CD4-positive, alpha-beta T cell treated with Interleukin-12 subunit alpha and Interleukin-12 subunit beta, for 1 hour (primary cell): ENCODE data around the gene DHRS4.
A peak's percentile ranks its signal among the peaks of the same experiment; 100 is the strongest.
"Not testable (repeated sequence)": the region's sequence is repeated elsewhere in the genome, so short reads cannot be mapped to it uniquely, and the experiment has no call there.

Experiments used
- DNase-seq: peaks from one replicate; pipeline ENCODE4 v3.0.0-alpha.2; 2020

The DHRS4 gene

GRCh38 chr14:23988607-23989363 lies 35.2 kb downstream of the DHRS4 start, which contains the start of gene DHRS4L2:
Gene DHRS4L2, plus strand, starts transcription at chr14:23988929. Its CDS starts 19 bp downstream, at chr14:23988948.
- peak; percentile 73 for DNase-seq

DNA sequence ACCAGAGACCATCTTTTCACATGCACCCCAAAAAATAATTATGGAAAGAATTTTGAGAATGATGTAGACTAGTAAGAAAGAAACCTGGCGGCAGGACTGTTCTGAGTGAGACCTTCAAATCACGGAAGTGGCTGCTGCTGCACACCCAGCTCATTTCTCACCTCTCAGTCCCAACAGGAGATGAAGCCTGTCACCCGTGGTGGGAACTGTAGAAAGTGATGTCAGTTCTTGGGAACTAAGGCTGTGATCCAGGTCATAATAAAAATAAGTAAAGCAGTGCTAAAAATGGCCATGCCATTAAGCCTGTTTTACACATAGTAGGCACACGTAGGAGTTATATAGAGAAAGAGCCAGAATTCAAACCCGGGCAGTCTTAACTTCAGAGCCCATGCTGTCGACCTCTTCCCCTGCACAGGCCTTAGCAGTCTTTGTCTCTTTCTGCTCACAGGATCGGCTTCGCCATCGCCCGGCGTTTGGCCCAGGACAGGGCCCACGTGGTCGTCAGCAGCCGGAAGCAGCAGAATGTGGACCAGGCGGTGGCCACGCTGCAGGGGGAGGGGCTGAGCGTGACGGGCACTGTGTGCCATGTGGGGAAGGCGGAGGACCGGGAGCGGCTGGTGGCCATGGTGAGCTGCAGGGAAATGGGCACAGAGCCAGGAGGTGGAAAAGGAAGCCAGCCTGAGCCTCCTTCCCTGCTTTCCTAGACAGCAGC lies 36.3 kb downstream of the DHRS4 start:
- not testable (repeated sequence) for DNase-seq

DNA sequence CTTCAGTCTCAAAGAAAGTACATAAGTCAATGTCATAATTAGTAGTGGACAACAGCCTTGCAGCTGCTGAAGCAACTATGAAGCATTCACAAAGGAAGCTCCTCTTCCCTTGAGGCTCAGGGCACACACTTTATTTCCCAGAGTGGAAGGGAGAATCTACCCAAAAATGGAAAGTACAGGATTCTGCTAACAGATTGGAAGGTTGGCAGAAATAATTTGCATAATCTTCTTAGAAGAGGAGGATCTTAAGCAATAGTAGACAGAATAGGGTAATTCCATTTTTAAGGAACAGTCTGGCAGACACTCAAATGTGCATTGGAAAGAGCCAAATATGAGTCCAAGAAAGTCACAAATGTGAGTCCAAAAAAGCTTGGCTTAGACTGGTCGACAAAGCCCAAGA lies 37.4 kb downstream of the DHRS4 start:
- DNase-seq: not testable (repeated sequence)

DNA sequence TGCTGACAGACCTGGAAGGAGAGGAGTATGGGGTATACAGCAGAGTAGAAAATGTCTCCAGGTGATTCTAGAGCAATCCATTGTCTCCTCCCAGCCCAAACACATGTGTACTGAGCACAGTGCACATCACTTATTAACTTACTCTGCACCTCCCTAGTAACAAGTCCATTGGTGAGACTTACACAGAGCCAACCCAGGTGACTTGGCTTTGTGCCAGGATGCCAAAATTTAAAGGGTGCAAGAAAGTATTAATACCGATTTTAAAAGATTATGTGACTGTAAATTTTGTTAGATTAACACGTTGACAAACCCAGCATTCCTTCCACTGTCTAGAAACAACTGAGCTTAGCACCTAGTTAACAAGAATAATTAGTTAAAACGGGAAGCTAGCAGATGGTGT lies 39.5 kb downstream of the DHRS4 start:
- not testable (repeated sequence) for DNase-seq

DNA sequence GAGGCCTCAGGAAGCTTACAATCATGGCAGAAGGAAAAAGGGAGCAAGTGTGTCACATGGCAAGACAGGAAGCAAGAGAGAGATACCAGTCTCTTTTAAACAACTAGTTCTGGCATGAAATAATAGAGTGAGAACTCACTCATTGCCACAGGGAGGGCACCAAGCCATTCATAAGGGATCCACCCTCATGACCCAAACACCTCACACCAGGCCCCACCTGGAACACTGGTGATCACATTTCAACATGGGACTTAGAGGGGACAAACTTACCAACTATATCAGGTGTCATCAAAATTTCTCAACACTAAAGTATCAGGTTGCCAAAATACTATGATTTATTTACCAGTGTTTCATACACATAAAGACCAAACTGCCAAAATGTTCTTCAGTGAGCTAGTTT lies 42.4 kb downstream of the DHRS4 start:
- DNase-seq: not testable (repeated sequence)

DNA sequence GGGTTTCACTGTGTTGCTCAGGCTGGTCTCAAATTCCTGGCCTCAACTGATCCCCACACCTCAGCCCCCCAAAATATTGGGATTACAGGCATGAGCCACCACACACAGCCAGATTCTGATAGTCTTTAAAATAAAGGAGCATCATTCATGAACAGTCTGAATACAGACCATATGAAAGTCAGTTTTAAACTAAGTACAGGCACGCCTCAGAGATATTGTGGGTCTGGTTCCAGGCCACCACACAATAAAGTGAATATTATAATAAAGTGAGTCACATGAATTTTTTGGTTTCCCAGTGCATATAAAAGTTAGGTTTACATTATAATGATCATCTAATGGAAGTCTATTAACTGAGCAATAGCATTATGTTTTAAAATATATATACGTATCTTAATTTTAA lies 43.3 kb downstream of the DHRS4 start:
- DNase-seq: not testable (repeated sequence)

DNA sequence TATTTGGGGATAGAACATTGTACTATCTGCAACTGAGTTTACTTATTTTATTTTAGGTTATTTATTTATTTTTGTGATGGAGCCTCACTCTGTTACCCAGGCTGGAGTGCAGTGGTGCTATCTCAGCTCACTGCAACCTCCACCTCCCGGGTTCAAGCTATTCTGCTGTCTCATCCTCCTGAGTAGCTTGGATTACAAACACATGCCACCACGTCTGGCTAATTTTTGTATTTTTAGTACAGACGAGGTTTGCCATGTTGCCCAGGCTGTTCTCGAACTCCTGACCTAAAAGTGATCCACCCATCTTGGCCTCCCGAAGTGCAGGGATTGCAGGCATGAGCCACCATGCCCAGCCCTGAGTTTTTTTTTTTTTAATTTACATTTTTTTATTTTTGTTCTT lies 46.1 kb downstream of the DHRS4 start:
- not testable (repeated sequence) for DNase-seq

DNA sequence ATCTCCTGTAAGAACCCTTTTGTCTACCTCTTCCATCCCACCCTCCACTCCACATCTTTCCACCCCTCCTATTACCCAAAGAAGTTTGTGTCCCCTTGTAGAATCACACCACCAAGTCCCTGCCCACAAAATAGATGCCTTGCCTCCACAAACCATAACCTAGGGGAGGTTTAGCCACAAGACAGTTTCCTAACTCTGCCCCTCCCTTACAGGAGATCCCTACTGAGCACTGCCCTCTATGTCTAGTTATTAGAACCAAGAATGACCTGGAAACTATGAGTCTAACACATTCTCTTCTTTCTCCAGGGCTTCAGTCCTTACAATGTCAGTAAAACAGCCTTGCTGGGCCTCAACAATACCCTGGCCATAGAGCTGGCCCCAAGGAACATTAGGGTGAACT lies 47.5 kb downstream of the DHRS4 start:
- not testable (repeated sequence) for DNase-seq

GRCh38 chr14:24001679-24002078 lies 48.1 kb downstream of the DHRS4 start:
- not testable (repeated sequence) for DNase-seq

- DNase-seq: not testable (repeated sequence)
Measured at GRCh38 chr14:24006471-24006816, 52.9 kb downstream of the DHRS4 start.

DNA sequence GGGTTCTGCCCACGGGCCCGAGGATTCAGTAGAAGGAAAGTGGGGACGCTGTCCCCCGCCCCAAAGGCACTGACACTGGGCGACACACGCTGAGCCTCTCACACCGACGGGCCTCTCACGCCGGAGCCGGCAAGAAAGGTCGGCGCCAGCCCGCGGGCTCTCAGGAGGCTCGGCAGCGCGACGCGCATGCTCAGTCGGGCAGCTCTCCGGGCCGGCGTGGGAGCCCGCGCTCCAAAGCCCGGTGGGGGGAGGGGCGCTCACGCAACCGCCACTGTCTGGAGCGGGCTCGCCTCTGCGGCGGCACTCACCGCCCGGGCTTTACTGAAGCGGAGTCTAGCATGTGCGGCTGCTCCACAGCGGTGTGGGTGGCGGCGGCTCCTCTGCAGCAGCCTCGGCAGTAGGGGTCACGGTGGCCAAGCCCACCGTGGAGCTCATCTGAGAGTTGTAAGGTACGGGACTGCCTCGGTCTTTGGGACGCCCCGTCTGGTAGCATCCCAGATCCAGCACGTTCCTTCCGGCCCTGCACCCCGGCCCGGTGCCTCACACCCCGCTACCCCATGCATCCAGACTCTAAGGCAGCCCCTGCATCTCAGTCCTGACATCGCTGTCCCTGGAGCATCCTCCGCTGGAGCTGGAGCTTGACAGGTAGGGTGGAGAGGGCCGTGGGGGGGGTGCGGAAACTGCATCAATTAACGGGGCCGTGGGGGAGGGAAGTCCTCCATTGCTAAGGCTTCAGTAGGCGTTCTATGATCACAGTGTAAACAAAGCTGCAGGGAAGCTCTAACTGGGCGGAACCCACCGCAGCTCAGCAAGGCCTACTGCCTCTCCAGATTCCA lies 53.5 kb downstream of the DHRS4 start:
- peak; percentile 71 for DNase-seq

DNA sequence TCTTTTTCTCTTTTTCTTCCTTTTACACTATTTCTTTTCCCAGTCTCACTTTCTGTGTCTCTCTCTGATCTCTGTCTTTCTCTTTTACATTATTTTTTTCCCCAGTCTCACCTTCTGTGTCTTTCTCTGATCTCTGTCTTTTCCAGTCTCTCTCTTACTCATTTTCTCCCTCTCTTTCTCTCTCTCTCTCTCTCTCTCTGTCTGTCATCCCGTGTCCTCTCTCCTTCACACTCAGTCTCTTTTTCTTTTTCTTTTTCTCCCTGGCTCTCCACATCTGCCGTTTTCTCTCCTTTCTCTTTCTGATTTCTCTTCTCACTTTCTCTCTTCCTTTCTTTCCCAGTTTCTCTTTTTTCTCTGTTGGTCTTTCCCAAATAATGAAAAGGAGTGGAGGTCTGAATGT lies 57.5 kb downstream of the DHRS4 start:
- no peak for DNase-seq

DNA sequence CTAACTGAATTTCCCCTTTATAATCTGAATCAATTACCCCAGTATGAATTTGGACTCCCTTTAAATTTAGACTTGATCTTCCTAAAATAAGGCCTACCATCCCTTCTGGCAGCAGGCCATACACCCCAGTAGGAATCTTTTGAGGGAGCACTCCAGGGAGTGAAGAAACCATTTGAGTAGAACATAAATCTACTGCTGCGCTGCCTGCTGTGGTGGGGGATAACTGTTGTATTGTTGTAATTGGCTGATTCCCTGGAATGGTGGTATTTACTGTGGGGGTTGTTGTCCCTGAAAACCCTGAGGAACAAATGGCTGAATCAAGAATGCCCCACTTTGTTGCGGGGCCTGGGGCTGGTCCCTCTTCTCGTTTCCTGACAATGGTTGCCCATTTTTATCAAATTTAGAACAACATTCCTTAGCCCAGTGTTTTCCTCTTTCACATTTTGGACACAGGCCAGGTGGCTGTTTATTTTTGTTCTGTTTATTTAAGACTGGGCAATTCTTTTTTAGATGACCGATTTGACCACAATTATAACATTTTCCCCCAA lies 59.2 kb downstream of the DHRS4 start:
- not testable (repeated sequence) for DNase-seq

DNA sequence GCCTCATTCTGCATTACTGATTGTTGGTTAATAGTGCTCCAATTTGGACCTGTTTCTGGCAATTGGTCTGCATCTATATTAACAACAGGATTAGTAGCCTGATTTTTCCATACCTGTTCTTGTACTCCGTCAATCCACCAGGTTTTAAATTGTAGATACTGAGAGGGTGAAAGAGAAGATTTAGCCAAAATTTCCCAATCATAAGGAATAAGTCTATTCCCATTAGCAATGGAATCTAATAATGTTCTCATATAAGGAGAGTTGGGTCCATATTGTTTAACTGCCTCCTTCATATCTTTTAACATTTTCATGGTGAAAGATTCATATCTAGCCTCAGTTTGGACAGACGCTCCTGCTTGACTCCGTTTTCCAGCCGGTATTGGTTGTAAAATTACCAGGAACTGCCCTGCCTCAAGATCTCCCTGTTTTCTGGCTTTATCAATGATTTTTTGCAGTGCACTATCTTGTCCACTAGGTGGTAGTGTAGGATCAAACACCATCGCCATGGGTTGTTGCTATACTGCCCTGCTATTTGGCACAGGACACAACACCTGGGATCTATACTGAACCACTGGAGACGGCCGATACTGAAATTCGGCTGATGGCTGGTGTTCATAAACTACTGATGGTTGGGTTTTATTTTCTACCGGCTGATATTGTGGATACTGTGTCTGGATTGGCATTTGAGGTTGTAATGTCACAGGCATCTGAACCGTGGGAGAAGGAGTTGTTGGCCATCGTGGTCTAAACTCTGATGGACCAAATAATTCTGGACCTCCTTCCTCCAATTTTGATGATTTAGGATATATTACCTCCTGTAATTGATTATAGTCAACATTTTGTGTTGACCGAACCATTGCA lies 60.3 kb downstream of the DHRS4 start:
- DNase-seq: peak; percentile 80

DNA sequence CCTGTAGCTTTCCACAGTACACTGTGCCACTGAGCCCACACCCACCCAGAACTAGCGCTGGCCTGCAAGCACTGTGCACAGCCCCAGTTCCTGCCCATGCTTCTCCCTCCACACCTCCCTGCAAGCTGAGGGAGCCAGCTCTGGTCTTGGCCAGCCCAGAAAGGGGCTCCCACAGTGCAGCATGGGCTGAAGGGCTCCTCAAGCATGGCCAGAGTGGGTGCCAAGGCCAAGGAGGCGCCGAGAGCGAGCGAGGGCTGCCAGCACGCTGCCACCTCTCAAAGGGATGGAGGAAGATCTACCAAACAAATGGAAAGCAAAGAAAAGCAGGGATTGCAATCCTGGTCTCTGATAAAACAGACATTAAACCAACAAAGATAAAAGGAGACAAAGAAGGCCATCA lies 62.2 kb downstream of the DHRS4 start:
- not testable (repeated sequence) for DNase-seq
